ENCODE data around the gene OGFOD2.

OGFOD2 gene

GRCh38 chr12:122977655-122978392, 2.8 kb downstream of the OGFOD2 start:
- no peak for DNase-seq (ENCODE audit: low read depth in 2 of 2)

DNA sequence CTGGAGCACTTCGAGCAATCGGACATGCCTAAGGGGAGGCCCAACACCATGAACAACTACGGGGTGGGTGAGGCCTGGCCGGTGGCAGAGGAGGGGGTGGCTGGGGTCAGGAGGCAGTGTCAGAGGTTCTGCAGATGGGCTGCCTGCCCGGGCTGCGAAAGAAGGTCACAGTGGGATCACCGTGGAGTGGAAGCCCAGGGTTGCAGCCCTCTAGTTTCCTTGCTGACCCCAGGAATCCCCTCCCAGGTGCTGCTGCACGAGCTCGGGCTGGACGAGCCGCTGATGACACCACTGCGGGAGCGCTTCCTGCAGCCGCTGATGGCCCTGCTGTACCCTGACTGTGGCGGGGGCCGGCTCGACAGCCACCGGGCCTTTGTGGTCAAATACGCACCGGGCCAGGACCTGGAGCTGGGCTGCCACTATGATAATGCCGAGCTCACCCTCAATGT, 3.5 kb downstream of the OGFOD2 start:
- DNase-seq (ENCODE audit: low read depth in 2 of 2) = no peak

DNA sequence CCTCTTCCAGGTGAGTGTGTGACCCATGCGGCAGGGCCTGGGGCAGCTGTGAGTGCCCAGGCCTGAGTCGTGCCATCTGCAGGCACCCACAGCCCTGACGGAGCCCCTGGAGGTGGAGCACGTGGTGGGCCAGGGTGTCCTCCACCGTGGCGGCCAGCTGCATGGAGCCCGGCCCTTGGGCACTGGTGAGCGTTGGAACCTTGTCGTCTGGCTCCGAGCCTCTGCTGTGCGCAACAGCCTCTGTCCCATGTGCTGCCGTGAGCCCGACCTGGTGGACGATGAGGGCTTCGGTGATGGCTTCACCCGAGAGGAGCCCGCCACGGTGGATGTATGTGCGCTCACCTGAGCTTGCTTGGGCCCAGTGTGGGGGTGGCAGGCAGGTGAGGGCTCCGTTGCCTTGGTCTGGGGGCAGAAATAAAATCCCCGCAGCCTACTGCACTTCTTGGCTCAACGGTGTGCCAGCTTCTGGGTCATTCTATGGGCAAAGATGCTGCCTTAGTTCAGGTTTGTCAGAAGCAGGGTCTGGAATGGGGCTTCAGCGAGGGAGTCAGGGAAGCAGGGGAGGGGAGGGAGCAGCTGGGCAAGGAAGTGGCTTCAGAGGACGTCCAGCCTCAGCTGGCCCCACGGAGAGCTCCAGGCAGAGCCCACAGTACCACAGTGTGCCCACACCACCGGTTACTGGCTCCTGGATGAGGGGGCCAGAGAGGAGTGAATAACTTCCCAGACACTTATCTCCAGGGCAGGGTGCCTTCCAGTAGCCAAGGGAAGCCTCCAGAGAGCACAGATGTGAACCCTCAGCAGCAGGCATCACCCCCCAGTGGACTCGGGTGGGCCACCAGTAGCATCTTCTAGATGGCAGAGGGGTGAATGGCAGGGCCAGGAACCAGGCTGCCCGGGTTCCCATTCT, 4.2 kb downstream of the OGFOD2 start:
- no peak for DNase-seq (ENCODE audit: low read depth in 2 of 2)

GRCh38 chr12:122979908-122980182, 4.8 kb downstream of the OGFOD2 start:
- DNase-seq (ENCODE audit: low read depth in 2 of 2) = no peak

- peak; percentile 15 to 62 for DNase-seq (ENCODE audit: low read depth in 2 of 2)
Measured at GRCh38 chr12:122980183-122981035, 5.4 kb downstream of the OGFOD2 start, which contains the start of gene ARL6IP4. ARL6IP4 (plus strand) TSS chr12:122980681; CDS start chr12:122981140, 459 bp downstream.

DNA sequence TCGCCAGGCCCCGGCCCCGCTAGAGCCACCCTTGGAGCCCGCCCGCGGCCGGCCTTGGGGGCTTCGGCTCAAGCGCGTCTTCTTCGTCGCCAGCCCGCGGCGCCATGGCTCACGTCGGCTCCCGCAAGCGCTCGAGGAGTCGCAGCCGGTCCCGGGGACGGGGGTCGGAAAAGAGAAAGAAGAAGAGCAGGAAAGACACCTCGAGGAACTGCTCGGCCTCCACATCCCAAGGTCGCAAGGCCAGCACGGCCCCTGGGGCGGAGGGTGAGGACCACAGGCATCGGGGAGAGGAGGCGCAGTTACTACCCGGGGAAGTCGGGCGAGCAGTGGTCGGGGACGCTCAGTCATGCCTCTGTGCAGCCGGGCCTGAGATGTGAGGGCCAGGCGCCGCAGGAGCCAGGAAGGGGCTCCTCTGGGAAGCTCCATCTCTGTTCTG, 6.0 kb downstream of the OGFOD2 start:
- DNase-seq (ENCODE audit: low read depth in 2 of 2) = no peak

DNA sequence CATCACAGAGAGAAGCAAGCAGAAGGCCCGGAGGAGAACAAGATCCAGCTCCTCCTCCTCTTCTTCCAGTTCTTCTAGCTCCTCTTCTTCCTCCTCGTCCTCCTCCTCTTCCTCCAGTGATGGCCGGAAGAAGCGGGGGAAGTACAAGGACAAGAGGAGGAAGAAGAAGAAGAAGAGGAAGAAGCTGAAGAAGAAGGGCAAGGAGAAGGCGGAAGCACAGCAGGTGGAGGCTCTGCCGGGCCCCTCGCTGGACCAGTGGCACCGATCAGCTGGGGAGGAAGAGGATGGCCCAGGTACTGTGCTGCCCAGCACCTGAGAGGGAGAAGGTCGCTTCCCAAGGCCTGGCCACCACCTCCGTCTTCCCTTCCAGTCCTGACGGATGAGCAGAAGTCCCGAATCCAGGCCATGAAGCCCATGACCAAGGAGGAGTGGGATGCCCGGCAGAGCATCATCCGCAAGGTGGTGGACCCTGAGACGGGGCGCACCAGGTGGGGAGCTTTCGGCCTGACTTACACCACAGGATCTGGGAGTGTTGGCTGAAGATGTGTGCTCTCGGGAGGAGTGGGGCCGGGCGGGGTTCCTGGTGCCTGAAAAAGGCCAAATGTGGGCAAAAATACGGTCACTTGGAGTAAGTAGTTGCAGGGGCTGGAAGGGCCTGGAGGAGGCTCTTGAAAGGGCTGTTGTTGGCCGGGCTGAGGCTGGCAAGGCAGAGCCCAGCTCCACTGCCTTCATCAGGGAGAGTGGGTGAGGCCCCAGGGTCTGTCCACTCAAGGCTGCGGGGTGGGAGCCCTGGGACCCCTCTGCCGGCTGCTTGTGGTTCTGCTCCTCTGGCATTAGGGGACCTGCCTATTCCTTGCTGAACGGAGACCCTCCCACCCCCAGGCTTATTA, 6.8 kb downstream of the OGFOD2 start:
- DNase-seq (ENCODE audit: low read depth in 2 of 2) = no peak

- DNase-seq (ENCODE audit: low read depth in 2 of 2) = no peak
Measured at GRCh38 chr12:122982477-122982815, 7.4 kb downstream of the OGFOD2 start.

- no peak for DNase-seq (ENCODE audit: low read depth in 2 of 2)
Measured at GRCh38 chr12:122982963-122983788, 8.1 kb downstream of the OGFOD2 start.

DNA sequence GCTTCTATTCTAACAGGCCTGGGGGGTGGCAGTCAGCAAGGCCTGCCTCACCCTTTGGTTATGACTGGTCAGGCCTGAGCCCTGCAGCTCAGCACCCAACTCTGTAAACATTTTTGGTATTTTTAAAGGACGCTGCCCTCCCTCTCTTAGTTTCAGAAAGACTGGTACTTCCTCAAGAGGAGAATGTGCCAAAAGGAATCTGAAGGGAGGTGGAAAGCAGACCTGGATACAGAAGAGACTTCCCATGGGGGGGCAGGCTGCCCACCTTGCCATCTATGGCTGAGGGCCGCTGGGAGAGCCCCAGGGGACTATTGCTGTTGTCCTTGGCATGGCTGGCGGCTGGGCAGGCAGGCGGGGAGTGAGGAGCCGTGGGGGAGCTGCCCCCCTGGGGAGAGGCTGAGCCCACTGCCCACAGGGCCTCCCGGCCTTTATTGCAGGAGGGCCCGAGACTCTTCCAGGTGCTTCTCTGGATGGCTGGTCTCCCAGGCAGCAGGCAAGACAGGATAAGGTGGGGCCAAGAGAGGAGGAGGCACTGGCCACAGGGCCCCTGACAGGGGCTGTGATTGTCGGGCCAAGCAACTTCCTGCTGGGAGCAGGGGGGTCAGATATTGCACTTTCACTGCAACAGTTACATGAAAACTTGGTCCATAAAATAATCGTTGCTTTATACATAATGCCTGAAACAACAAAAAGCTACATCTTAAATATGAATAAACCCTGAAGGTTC, 8.9 kb downstream of the OGFOD2 start:
- DNase-seq (ENCODE audit: low read depth in 2 of 2) = no peak

- no peak for DNase-seq (ENCODE audit: low read depth in 2 of 2)
Measured at GRCh38 chr12:122984612-122985337, 9.7 kb downstream of the OGFOD2 start.

DNA sequence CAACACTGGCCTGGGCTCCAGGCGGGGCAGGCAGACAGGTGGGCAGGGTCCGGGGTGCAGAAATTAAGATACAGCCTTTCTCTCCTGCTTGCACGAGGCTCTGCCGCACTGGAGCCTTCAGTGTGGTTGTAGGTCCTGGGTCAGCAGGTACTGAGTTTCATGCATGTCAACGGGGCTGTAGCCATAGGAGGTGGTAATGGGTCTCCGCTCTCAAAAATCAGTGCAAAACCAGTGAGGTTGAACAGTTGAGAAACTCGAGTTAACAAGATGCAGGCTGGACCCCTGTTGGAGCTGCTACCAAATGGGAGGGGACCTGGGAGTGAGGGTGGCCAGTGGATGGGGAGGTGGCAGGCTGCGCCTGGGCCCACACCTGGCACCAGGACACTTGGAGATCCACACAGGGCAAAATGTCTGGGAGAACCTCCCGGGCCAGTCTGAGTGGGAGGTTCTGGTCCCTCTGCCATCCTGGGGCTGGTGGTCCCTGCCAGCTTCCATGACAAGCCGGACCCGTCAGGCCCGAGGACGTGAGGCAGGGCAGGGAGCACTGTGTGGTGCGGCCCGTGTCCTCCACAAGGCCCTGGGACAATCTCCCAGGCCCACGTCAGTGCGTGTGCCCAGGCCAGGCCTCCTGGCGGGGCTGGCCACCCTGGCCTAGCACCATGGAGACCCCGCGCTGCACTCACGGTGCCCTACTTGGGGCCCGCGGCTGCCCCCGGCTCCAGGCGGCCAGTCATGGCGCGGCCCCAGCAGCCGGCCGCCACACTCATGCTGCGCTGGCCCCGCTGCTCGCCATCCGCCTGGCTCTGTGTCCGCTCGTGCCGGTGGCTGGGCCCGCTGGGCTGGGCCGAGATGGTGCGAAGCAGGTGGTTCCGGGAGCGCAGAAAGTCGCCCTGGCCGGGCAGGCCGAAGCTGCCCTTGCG, 10.6 kb downstream of the OGFOD2 start:
- DNase-seq (ENCODE audit: low read depth in 2 of 2) = no peak

GRCh38 chr12:122986258-122986871, 11.3 kb downstream of the OGFOD2 start:
- DNase-seq (ENCODE audit: low read depth in 2 of 2) = no peak

DNA sequence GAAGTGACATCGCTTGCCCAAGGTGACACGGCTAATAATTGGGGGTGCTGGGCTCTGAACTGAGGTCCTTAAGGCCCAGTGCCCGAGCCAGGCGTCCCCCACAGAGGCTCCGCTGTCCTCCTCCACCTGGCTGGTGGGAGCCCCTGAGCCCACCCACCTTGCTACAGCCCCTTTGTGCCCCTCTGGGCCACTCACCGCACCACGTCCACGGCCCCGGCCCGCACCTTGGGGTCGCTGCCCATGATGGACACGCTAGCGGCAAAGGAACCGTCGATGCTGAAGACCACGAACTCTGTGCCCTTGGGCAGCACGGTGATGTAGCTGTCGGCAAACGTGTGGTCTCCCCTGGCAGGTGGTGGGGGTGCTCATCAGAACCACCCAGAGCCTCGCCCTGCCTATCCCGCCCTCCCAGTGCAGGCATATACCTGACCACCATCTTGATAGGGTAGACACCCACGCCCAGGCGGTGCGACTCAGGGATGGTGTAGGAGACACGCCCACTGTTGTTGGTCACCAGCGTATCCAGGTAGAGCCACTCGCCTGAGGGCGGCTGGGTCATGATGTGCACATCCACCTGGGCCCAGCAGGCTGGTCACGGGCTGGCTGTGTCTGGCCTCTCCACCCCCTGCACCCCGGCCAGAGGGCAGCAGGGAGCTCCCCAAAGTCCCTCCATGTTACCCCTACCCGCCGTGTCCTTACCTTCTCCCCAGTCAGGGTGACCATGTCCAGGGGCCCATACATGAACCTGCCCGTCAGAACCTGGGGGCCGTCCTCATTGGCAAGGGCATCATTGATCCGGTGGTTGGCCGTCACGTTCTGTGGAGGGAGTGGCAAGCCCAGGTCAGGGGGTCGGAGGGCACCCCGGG, 12.3 kb downstream of the OGFOD2 start:
- DNase-seq (ENCODE audit: low read depth in 2 of 2) = no peak

- DNase-seq (ENCODE audit: low read depth in 2 of 2) = no peak
Measured at GRCh38 chr12:122988036-122988435, 13.0 kb downstream of the OGFOD2 start.

GRCh38 chr12:122988612-122989212, 13.7 kb downstream of the OGFOD2 start:
- no peak for DNase-seq (ENCODE audit: low read depth in 2 of 2)

Measured in stimulated activated CD8-positive, alpha-beta memory T cell treated with anti-CD3 and anti-CD28 coated beads, Interleukin-7, amount 100 ng/mL, for 4 hours (primary cell).